ENCODE data around the gene RHOG.
"Not testable (repeated sequence)": the region's sequence is repeated elsewhere in the genome, so short reads cannot be mapped to it uniquely, and the experiment has no call there.

RHOG gene

DNA sequence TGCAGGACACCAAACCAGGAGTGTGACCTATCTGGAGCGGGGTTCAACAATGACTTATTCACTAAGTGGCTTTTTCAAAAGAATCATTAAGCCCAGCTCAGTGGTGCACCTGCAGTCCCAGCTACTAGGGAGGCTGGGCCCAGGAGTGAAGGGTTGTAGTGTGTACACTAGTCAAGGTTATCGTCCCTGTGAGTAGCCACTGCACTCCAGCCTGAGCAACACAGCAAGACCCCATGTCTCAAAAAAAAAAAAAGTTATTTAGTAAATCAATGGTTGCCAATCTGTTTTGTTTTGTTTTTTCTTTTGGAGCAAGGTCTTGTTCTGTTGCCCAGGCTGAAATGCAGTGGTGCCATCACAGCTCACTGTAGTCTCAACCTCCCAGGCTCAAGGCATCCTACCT, 7.9 kb downstream of the RHOG start:
- no peak for DNase-seq

DNA sequence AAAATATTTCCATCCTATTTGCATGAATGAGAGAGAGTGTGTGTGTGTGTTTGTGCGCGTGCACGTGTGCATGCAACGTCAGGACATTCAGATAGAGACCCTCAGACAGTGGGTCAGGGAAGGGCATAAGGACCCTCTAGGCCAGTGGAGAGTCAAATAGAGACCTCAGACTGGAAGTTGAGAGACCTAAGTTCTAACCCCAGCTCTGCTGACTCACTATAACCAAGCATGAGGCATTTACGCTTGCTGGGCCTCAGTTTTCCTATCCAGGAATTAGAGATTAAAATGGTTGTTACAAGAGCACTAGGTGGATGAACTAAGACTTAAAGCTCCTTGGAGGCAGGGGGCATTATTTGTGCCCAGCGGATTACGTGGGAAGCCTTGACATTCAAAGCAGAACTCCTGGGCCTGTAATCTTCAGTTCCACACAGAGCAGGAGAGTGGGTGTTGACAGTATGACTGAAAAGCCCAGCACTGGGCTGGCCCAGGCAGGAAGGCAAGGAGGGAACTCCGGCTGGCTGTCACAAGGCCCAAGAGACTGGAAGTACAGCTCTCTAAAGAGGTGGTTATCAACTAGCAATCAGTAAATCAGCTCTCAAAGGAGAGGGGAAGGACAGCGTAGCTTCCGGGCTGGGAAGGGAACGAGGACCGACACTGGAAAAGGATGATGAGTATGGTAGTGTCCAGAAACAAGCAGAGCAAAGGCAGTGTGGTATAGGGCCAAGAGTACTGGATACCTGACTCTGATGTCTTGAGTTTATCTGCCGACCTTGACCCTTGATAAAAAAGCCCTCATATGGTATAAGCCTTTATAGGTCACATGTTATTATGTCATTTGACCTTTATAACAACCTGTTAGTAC, 9.2 kb downstream of the RHOG start:
- DNase-seq = no peak

DNA sequence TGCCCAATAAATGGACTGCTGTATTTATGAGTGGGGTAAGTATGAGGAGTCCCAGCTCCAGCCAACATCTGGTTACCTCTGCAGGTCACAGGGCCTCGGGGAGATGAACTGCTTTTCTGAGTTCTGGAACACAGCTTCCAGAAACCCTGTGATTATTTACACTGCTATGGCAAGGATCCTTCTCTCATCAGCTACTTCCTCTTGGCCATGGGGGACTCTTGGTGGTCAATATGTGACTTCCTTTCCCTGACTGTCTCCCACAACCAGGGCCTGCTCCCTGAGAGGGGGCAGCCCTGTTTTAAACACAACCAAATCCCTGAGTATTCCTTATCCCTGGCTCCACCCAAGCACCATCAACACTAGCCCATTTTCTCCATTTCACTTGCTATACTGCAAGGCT, 10.0 kb downstream of the RHOG start:
- DNase-seq = no peak

GRCh38 chr11:3830088-3830487, 10.7 kb downstream of the RHOG start:
- no peak for DNase-seq

DNA sequence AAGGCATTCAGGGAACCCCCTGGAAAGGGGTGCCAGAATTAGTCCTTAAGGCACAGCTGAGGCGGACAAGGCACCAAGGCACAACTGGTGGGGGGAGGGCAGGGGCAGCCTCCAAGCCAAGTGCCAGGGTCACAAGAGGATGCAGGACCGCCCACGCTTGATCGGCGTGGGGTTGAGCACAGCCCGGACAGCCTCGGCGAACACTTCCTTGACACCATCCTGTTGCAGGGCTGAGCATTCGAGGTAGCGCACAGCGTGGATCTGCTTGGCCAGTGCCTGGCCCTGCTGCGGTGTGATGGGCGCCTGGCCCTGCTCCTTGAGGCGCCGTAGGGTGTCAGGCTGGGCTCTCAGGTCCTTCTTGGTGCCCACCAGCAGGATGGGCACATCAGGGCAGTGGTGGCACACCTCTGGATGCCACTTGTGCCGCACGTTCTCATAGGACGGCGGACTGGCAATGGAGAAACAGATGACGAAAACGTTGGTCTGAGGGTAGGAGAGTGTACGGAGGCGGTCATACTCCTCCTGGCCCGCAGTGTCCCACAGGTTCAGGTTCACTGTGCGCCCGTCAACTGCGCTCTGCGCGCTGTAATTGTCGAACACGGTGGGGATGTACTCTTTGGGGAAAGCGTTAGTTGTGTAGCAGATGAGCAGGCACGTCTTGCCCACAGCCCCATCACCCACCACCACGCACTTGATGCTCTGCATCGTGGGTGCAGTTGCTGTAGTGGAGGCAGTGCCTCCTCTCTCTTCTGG, 13.1 kb downstream of the RHOG start:
- no peak for DNase-seq

GRCh38 chr11:3826721-3827120, 14.0 kb downstream of the RHOG start:
- no peak for DNase-seq

DNA sequence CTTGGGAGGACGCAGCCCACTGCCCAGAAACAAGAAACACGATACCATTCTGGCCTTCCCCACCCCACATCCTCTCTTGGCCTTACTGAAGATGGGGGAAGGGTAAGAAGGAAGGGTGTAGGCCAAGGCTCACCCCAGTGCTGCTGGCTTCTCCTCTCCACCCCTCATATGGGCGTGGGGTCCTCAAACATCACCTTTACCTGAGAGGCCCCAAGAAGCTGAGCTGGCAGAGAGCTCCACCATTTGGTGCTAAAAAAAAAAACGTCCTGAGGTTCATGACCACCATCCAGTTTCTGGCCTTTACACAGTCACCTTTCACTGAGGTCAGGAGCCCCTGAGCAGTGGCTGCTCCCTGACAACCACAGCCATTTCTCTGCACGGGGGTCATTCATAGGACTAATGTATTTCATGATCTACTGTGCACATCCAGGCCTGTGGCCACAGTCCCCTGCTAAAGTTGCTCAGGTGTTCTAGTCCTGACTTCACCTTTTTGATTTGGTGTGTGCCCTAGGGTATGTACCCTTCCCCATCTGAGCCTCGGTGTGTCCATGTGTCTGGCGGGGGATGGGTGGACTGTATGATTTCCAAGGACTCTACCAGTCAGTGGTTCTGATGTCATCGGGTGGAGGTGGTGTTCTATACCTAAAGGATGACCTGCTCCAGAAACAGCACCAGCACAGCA, 15.1 kb downstream of the RHOG start:
- no peak for DNase-seq

DNA sequence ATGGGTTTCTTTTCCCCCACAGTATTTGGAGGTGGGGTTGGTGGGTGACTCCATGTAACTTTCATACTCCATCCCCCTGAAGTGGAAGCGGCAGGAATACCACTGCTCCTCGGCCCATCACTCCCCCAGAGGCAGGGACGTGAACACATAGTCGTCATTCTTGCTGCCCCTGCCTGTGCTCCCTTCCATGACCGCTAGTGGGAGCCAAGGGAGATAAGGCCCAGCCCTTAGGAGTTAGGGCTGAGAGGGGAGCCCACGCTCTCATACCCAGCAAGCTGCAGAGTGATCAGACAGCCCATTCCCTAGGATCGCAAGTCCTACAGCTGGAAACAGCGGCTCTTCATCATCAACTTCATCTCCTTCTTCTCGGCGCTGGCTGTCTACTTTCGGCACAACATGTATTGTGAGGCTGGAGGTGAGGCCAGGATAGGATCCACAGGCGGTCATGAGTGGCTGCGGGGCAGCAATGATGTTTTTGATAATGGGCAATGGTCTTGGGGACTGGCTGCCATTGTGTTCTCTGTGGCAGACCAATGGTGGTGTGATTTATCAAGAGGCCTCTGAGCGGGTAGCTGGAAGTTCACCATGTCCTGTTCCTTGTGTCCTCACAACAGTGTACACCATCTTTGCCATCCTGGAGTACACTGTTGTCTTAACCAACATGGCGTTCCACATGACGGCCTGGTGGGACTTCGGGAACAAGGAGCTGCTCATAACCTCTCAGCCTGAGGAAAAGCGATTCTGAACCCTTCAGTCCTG, 15.9 kb downstream of the RHOG start:
- DNase-seq = peak; percentile 85 to 87

GRCh38 chr11:3823762-3824506, 16.8 kb downstream of the RHOG start:
- DNase-seq = no peak

DNA sequence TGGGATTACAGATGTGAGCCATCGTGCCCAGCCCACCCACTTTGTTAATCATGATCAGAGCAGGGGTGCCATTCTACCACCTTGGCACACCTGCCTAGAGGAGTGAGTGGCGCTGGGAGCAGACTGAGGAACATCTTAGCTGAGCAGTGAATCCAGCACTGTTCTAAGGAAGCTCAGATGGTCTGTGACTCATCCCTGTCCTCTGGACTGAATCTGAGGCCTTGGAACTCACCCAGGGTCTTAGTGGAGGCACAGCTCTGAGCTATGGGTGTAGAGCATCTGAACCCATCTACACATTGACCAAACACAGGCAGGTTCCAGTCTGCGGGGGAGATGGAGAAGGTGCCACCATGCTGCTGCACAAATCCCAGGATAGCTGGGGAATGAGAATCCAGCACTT, 17.5 kb downstream of the RHOG start:
- no peak for DNase-seq

DNA sequence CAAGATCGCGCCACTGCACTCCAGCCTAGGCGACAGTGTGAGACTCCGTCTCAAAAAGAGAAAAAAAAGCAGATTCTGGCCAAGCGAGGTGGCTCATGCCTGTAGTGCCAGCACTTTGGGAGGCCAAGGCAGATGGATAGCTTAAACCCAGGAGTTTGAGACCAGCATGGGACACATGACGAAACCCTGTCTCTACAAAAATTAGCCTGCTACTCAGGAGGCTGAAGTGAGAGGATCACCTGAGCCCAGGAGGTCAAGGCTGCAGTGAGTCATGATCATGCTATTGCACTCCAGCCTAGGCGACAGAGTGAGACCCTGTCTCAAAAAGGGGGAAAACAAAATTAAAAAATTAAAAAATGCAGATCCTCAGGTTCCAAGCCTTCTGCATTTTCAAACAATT, 18.4 kb downstream of the RHOG start:
- DNase-seq = no peak

GRCh38 chr11:3820971-3821370, 19.8 kb downstream of the RHOG start:
- no peak for DNase-seq

GRCh38 chr11:3817181-3817800, 23.5 kb downstream of the RHOG start:
- no peak for DNase-seq

DNA sequence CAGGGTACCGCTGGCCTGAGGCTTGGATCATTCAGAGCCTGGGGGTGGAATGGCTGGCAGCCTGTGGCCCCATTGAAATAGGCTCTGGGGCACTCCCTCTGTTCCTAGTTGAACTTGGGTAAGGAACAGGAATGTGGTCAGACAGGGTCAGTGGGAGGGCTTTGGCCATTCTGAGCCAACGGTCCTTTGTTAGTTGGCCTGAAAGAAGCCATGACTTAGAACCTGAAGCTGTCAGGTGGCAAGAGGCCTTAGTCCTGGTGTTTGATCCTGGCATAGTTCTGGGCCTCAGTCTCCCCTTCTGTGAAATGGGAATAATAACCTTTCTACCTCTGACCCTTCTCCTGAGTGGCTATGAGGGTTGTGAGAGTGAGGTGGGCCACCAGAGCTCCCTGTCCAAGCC, 24.1 kb downstream of the RHOG start:
- DNase-seq = no peak

DNA sequence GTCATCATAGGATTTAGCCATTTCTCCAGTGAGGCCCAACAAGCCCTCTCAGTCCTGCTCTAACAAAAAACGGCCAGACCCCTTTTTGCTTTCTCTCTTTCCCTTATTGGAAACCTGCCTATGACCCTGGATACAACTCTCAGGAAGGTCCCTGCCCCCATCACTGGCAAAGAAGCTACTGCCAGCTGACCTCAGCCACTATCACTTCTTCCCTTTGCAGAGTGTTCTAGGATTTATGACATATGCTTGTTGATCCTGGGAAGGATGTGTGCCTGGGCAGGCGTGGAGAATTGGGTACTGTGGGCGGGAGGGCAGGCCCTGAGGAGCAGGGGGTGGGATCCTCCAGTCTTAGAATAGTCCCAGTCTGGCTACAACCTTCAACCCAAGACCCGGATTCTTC, 24.9 kb downstream of the RHOG start:
- DNase-seq = no peak

- DNase-seq = not testable (repeated sequence)
These were observed 25.9 kb downstream of the RHOG start for GRCh38 chr11:3814832-3815231.

GRCh38 chr11:3810951-3811350, 29.8 kb downstream of the RHOG start:
- DNase-seq = no peak

- DNase-seq = no peak
These were observed 30.3 kb downstream of the RHOG start for GRCh38 chr11:3810446-3810845.

GRCh38 chr11:3809624-3809928, 31.2 kb downstream of the RHOG start:
- DNase-seq = no peak

- DNase-seq = peak in 1 of 2 donors; percentile 42
These were observed 31.7 kb downstream of the RHOG start for GRCh38 chr11:3808861-3809623.

Measured in stimulated activated CD4-positive, alpha-beta T cell treated with anti-CD3 and anti-CD28 coated beads, Interleukin-2, amount 100 ng/mL, for 24 hours (primary cell).